Activated CD8-positive, alpha-beta T cell treated with anti-CD3 and anti-CD28 coated beads, Interleukin-2, amount 10 ng/mL, durations not matched to agents 7 days and 5 days (primary cell): Measurements from ENCODE around the gene INHBC. TPM values are rescaled to one million over a fixed set of nuclear protein-coding genes. Genes with fewer than 3 reads are reported as not detected.
"Not testable (repeated sequence)": the region's sequence is repeated elsewhere in the genome, so short reads cannot be mapped to it uniquely, and the experiment has no call there.

ENCODE experiments used
- ATAC-seq: fragments of 150-1000 bp; cut with Tn5 transposase; one replicate; pipeline ENCODE4 v1.10.0; 2021; ENCODE audit warnings: moderate library complexity
- CTCF ChIA-PET: fragments of 350-600 bp; sonication (Branson Sonifier 250); formaldehyde crosslinking; loops from one replicate; lab custom pipeline; 2021; ENCODE audit warnings: antibody characterized with exemption; lab: Charles Lee
- POLR2A ChIA-PET: fragments of 350-600 bp; sonication (Branson Sonifier 250); formaldehyde crosslinking; loops from one replicate; lab custom pipeline; 2021; ENCODE audit warnings: antibody characterized with exemption; lab: Charles Lee
- DNase-seq: peaks from one replicate; pipeline ENCODE4 v3.0.0-alpha.2; 2020
- H3K27ac Mint-ChIP-seq: one replicate; pipeline ENCODE4 v1.8.0; 2021; ENCODE audit warnings: mild to moderate bottlenecking, mixed read lengths
- H3K27me3 Mint-ChIP-seq: one replicate; pipeline ENCODE4 v1.8.0; 2021; ENCODE audit warnings: low read depth, mixed read lengths
- H3K36me3 Mint-ChIP-seq: one replicate; pipeline ENCODE4 v1.8.0; 2021; ENCODE audit warnings: low read depth, mixed read lengths
- H3K4me1 Mint-ChIP-seq: one replicate; pipeline ENCODE4 v1.8.0; 2021; ENCODE audit warnings: low read depth, mixed read lengths
- H3K4me3 Mint-ChIP-seq: one replicate; pipeline ENCODE4 v1.8.0; 2021; ENCODE audit warnings: mild to moderate bottlenecking, mixed read lengths
- H3K9me3 Mint-ChIP-seq: one replicate; pipeline ENCODE4 v1.8.0; 2022; ENCODE audit warnings: mixed read lengths; ENCODE audit not compliant: insufficient read depth
- total RNA-seq, 2 experiments: library from RNA; stranded (reverse); gene quantifications; one replicate each; pipeline ENCODE4 v1.2.3, GENCODE V29; 2021

INHBC gene
- total RNA-seq, 2 experiments from 2014 or later, result not detected

- DNase-seq, result no peak
- ChIA-PET POLR2A (interaction anchor here (0.7 to 2.4 kb wide), 3 partner anchors 9 to 35 kb away, joined by 3 to 14 read pairs (median 10); partner anchors contain the start of gene DDIT3), CTCF (interaction anchor here (1.0 to 2.9 kb wide), 3 partner anchors 8 to 27 kb away, joined by 3 to 22 read pairs (median 6); partner anchors contain the start of gene GLI1)
- no peak overlapping the region for H3K27ac Mint-ChIP-seq
- peaks cover 26% of the 10 kb centered on the region for H3K36me3 Mint-ChIP-seq
- H3K27me3 Mint-ChIP-seq, result no peaks in the 10 kb centered on the region
- no peaks in the 10 kb centered on the region for H3K9me3 Mint-ChIP-seq
- H3K4me1 Mint-ChIP-seq, result peaks cover 45% of the 10 kb centered on the region
- ATAC-seq, result no peak
- no peak overlapping the region for H3K4me3 Mint-ChIP-seq
Measured at GRCh38 chr12:57485695-57486094, 51.1 kb downstream of the INHBC start.

DNA sequence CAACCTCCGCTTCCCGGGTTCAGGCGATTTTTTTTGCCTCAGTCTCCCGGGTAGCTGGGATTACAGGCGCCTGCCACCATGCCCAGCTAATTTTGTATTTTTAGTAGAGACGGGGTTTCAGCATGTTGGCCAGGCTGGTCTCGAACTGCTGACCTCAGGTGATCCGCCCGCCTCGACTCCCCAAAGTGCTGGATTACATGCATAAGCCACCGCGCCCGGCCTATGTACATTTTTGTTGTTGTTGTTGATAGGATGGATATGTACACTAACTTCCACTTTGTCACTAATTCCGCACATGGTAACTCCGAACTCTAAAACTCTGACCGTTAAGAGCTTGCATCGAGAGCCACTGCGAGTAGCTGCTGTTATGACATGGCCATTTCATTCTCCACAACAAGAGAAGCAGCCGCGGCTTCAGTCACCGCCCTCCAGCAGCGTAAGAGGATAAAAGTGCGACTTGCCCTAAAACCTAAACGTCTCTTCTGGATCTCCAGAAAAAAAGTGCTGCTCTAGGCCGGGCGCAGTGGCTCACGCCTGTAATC is 52.5 kb downstream of the INHBC start:
- POLR2A ChIA-PET, result interaction anchor here (1.2 to 2.4 kb wide), 4 partner anchors 8 to 409 kb away, joined by 3 to 14 read pairs (median 10); partner anchors contain the start of genes ARHGAP9 and DDIT3
- no peak for ATAC-seq
- DNase-seq, result no peak
- H3K27me3 Mint-ChIP-seq, result no peaks in the 10 kb centered on the region
- H3K36me3 Mint-ChIP-seq, result peaks cover 38% of the 10 kb centered on the region
- H3K27ac Mint-ChIP-seq, result peak overlapping the region; percentile 93
- CTCF ChIA-PET, result interaction anchor here (2.9 kb wide), 1 partner anchor 10 kb away, joined by 22 read pairs; no protein-coding TSS in a partner anchor
- H3K4me3 Mint-ChIP-seq, result peak overlapping the region; percentile 89
- H3K9me3 Mint-ChIP-seq, result no peaks in the 10 kb centered on the region
- H3K4me1 Mint-ChIP-seq, result peaks cover 39% of the 10 kb centered on the region

GRCh38 chr12:57487597-57488401 is 53.2 kb downstream of the INHBC start, which contains the start of gene MARS1:
MARS1 (plus strand) TSS chr12:57488068; CDS start chr12:57488091, 23 bp downstream.
- ChIA-PET POLR2A (interaction anchor here (1.2 to 2.4 kb wide), 4 partner anchors 8 to 410 kb away, joined by 3 to 14 read pairs (median 10); partner anchors contain the start of genes ARHGAP9 and DDIT3), CTCF (interaction anchor here (1.0 to 2.9 kb wide), 3 partner anchors 10 to 29 kb away, joined by 3 to 22 read pairs (median 4); partner anchors contain the start of gene GLI1)
- H3K4me3 Mint-ChIP-seq, result peak within 1 kb of the TSS; percentile 89
- peaks cover 41% of the 10 kb centered on the region for H3K4me1 Mint-ChIP-seq
- DNase-seq, result peak; percentile 96
- no peaks in the 10 kb centered on the region for H3K9me3 Mint-ChIP-seq
- peaks cover 41% of the 10 kb centered on the region for H3K36me3 Mint-ChIP-seq
- H3K27ac Mint-ChIP-seq, result peak within 1 kb of the TSS; percentile 93
- no peaks in the 10 kb centered on the region for H3K27me3 Mint-ChIP-seq
- peak; percentile 97 for ATAC-seq

GRCh38 chr12:57488402-57489156 is 54.0 kb downstream of the INHBC start:
- no peak for ATAC-seq
- ChIA-PET CTCF (interaction anchor here (1.0 to 1.4 kb wide), 2 partner anchors 26 to 30 kb away, joined by 3 to 4 read pairs; partner anchors contain the start of gene GLI1), POLR2A (interaction anchor here (0.6 to 2.3 kb wide), 2 partner anchors 9 to 145 kb away, joined by 3 to 11 read pairs; partner anchors contain the start of gene ARHGAP9)
- peak overlapping the region; percentile 93 for H3K27ac Mint-ChIP-seq
- peaks cover 44% of the 10 kb centered on the region for H3K36me3 Mint-ChIP-seq
- peak overlapping the region; percentile 89 for H3K4me3 Mint-ChIP-seq
- no peaks in the 10 kb centered on the region for H3K27me3 Mint-ChIP-seq
- no peaks in the 10 kb centered on the region for H3K9me3 Mint-ChIP-seq
- H3K4me1 Mint-ChIP-seq, result peaks cover 37% of the 10 kb centered on the region
- no peak for DNase-seq

- peak overlapping the region; percentile 93 for H3K27ac Mint-ChIP-seq
- no peak for ATAC-seq
- H3K9me3 Mint-ChIP-seq, result no peaks in the 10 kb centered on the region
- no peak for DNase-seq
- ChIA-PET CTCF (interaction anchor here (1.0 to 1.4 kb wide), 2 partner anchors 26 to 30 kb away, joined by 3 to 4 read pairs; partner anchors contain the start of gene GLI1), POLR2A (interaction anchor here (0.6 to 2.3 kb wide), 2 partner anchors 10 to 146 kb away, joined by 3 to 11 read pairs; partner anchors contain the start of gene ARHGAP9)
- peaks cover 37% of the 10 kb centered on the region for H3K4me1 Mint-ChIP-seq
- no peaks in the 10 kb centered on the region for H3K27me3 Mint-ChIP-seq
- H3K4me3 Mint-ChIP-seq, result peak overlapping the region; percentile 89
- peaks cover 44% of the 10 kb centered on the region for H3K36me3 Mint-ChIP-seq
Measured at GRCh38 chr12:57489157-57489641, 54.6 kb downstream of the INHBC start.

DNA sequence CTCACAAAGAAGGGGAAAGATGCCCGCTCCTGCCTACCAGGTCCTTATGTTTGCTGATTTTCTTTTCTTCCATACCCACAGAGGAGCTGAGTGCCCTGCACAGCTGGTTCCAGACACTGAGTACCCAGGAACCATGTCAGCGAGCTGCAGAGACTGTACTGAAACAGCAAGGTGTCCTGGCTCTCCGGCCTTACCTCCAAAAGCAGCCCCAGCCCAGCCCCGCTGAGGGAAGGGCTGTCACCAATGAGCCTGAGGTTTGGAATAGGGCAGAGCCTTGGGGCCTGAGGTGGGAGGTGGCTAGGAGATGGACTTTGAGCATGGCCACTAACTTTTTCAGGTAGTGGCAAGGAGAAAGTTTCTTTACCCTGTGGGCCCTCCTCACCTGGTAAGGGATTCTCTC is 55.5 kb downstream of the INHBC start:
- Mint-ChIP-seq H3K9me3 (no peaks in the 10 kb centered on the region), H3K27ac (peak overlapping the region; percentile 93), H3K36me3 (peaks cover 48% of the 10 kb centered on the region), H3K4me1 (peaks cover 37% of the 10 kb centered on the region), H3K4me3 (no peak overlapping the region), H3K27me3 (no peaks in the 10 kb centered on the region)
- ATAC-seq, result no peak
- DNase-seq, result no peak
- ChIA-PET POLR2A (interaction anchor here (2.1 kb wide), 1 partner anchor 30 kb away, joined by 9 read pairs; the partner anchor contains the start of gene DDIT3), CTCF (interaction anchor here (2.6 kb wide), 1 partner anchor 13 kb away, joined by 12 read pairs; no protein-coding TSS in a partner anchor)

DNA sequence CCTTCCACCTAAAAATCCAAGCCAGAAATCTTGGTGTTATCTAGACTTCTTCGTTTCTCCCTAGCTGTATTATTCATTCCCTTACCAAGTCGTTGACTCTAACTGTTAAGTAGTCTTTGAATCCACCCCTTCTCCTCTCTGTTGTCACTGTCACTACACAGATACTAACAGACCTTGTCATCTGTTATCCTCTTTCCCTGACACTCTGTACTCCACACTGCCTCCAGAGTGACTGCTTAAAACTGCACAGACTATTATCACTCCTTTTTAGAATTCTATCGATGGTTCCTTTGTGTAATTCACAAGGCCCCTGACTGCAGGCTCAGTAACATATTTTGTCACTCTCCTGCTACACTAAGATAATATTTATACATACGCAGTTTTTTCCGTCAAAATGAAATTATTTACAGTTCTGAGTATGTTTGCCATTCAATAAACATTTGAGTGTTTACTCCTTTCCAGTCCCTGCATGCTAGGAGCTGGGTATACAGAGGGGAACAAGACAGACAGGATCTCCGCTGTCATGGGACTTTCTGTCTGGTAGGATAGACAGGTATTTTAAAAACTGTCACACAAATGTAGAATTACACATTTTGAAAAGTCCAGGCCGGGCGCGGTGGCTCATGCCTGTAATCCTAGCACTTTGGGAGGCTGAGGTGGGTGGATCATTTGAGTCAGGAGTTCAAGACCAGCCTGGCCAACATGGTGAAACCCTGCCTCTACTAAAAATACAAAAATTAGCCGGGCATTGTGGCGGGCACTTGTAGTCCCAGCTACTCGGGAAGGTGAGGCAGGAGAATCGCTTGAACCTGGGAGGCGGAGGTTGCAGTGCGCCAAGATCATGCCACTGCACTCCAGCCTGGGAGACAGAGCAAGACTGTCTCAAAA is 57.1 kb downstream of the INHBC start:
- no peaks in the 10 kb centered on the region for H3K9me3 Mint-ChIP-seq
- no peak overlapping the region for H3K4me3 Mint-ChIP-seq
- peak; percentile 12 for ATAC-seq
- CTCF ChIA-PET, result interaction anchor here (0.7 to 2.6 kb wide), 3 partner anchors 12 to 33 kb away, joined by 3 to 12 read pairs (median 4); partner anchors contain the start of gene ARHGAP9
- H3K27ac Mint-ChIP-seq, result peak overlapping the region; percentile 55
- DNase-seq, result no peak
- POLR2A ChIA-PET, result interaction anchor here (1.0 to 2.1 kb wide), 2 partner anchors 11 to 28 kb away, joined by 3 to 9 read pairs; partner anchors contain the start of genes ARHGAP9 and DDIT3
- H3K36me3 Mint-ChIP-seq, result peaks cover 61% of the 10 kb centered on the region
- H3K4me1 Mint-ChIP-seq, result peaks cover 37% of the 10 kb centered on the region
- H3K27me3 Mint-ChIP-seq, result no peaks in the 10 kb centered on the region

DNA sequence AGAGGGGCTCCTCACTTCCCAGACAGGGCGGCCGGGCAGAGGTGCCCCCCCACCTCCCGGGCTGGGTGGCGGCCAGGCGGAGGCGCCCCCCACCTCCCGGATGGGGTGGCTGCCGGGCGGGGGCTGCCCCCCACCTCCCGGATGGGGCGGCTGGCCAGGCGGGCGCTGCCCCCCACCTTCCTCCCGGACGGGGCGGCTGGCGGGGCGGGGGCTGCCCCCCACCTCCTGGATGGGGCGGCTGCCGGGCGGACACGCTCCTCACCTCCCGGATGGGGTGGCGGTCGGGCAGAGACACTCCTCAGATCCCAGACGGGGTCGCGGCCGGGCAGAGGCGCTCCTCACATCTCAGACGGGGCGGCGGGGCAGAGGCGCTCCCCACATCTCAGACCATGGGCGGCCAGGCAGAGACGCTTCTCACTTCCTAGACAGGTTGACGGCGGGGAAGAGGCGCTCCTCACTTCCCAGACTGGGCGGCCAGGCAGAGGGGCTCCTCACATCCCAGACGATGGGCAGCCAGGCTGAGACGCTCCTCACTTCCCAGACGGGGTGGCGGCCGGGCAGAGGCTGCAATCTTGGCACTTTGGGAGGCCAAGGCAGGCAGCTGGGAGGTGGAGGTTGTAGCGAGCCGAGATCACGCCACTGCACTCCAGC is 60.6 kb downstream of the INHBC start:
- H3K4me3 Mint-ChIP-seq, POLR2A ChIA-PET, H3K27me3 Mint-ChIP-seq, ATAC-seq, H3K9me3 Mint-ChIP-seq, CTCF ChIA-PET, DNase-seq, H3K27ac Mint-ChIP-seq: not testable (repeated sequence)
- H3K4me1 Mint-ChIP-seq, result peaks cover 12% of the 10 kb centered on the region
- H3K36me3 Mint-ChIP-seq, result peaks cover 71% of the 10 kb centered on the region

GRCh38 chr12:57496822-57497221 is 62.2 kb downstream of the INHBC start:
- Mint-ChIP-seq H3K36me3 (peaks cover 69% of the 10 kb centered on the region), H3K27ac (no peak overlapping the region), H3K9me3 (no peaks in the 10 kb centered on the region), H3K4me1 (peaks cover 6% of the 10 kb centered on the region), H3K27me3 (no peaks in the 10 kb centered on the region), H3K4me3 (no peak overlapping the region)
- ATAC-seq (no peak), DNase-seq (no peak)
- ChIA-PET CTCF (interaction anchor here (0.8 to 1.0 kb wide), 2 partner anchors 16 to 35 kb away, joined by 3 read pairs; no protein-coding TSS in a partner anchor), POLR2A (interaction anchor here (1.8 kb wide), 1 partner anchor 17 kb away, joined by 10 read pairs; the partner anchor contains the start of gene ARHGAP9)
